Smooth muscle cell (in vitro differentiated cells): ENCODE data around the gene PIGZ. TPM values are rescaled to one million over a fixed set of nuclear protein-coding genes. Genes with fewer than 3 reads are reported as not detected.
A peak's percentile ranks its signal among the peaks of the same experiment; 100 is the strongest.

Experiments used
- DNase-seq: peaks from one replicate; lab custom pipeline; 2025; ENCODE audit not compliant: unreplicated experiment; lab: John Stamatoyannopoulos, UW
- H2AFZ ChIP-seq: fragments of 200-600 bp; sonication (generic); 2 replicates; pipeline ENCODE4 v1.6.0; 2016; ENCODE audit warnings: antibody characterized with exemption, low read depth, mild to moderate bottlenecking
- H3F3A ChIP-seq: fragments of 200-600 bp; sonication (generic); 2 replicates; pipeline ENCODE4 v1.6.0; 2017; ENCODE audit warnings: antibody characterized with exemption, low read depth
- H3K27ac ChIP-seq: fragments of 200-600 bp; sonication (generic); 2 replicates; pipeline ENCODE4 v1.5.1; 2016; ENCODE audit warnings: low read depth, mild to moderate bottlenecking
- H3K27me3 ChIP-seq: fragments of 200-600 bp; sonication (generic); 2 replicates; pipeline ENCODE4 v1.6.1; 2016; ENCODE audit warnings: low read depth, mild to moderate bottlenecking
- H3K36me3 ChIP-seq: fragments of 200-600 bp; sonication (generic); 2 replicates; pipeline ENCODE4 v1.5.1; 2016; ENCODE audit warnings: low read depth
- H3K4me1 ChIP-seq: fragments of 200-600 bp; sonication (generic); 2 replicates; pipeline ENCODE4 v1.5.1; 2016; ENCODE audit warnings: low read depth
- H3K4me2 ChIP-seq: fragments of 200-600 bp; sonication (generic); 2 replicates; pipeline ENCODE4 v1.6.0; 2016; ENCODE audit warnings: mild to moderate bottlenecking
- H3K4me3 ChIP-seq: fragments of 200-600 bp; sonication (generic); 2 replicates; pipeline ENCODE4 v1.5.1; 2016; ENCODE audit warnings: mild to moderate bottlenecking
- H3K79me2 ChIP-seq: fragments of 200-600 bp; sonication (generic); 2 replicates; pipeline ENCODE4 v1.6.0; 2016; ENCODE audit warnings: low read depth, mild to moderate bottlenecking
- H3K9ac ChIP-seq: fragments of 200-600 bp; sonication (generic); 2 replicates; pipeline ENCODE4 v1.6.0; 2016; ENCODE audit warnings: low read depth
- H3K9me3 ChIP-seq: fragments of 200-600 bp; sonication (generic); replicated peaks from 2 replicates; pipeline ENCODE4 v1.5.1; 2016; ENCODE audit warnings: low read depth
- H4K20me1 ChIP-seq: fragments of 200-600 bp; sonication (generic); 2 replicates; pipeline ENCODE4 v1.6.0; 2016; ENCODE audit warnings: low read depth
- CTCF ChIP-seq: fragments of 200-600 bp; sonication (generic); IDR thresholded peaks from 2 replicates; pipeline ENCODE4 v1.5.1; 2017; ENCODE audit warnings: borderline replicate concordance, mild to moderate bottlenecking, antibody characterized with exemption; ENCODE audit not compliant: insufficient read depth, poor library complexity, severe bottlenecking
- WGBS: methylation state at CpG from one replicate; pipeline ENCODE4 v1.1.7; 2016; ENCODE audit warnings: low lambda C conversion rate; 5-methylcytosine and 5-hydroxymethylcytosine counted together
- polyA plus RNA-seq: library from polyadenylated mRNA; unstranded; fragments of >200 nt; fragmentation: Nextera tagmentation; extraction: Ambion mirVana; gene quantifications from 2 replicates; pipeline ENCODE4 v1.2.1, GENCODE V29; 2016
- total RNA-seq: library from RNA; depleted of rRNA; stranded (reverse); fragments of >200 nt; gene quantifications from 2 replicates; pipeline ENCODE4 v1.2.3, GENCODE V29; 2014

Gene PIGZ
- total and polyA plus RNA-seq, 2 experiments from 2014 or later: 2.6 to 3.0 TPM

- Histone ChIP-seq H4K20me1 (no peaks in the 10 kb centered on the region), H3K36me3 (no peaks in the 10 kb centered on the region), H3K27me3 (peaks cover 41% of the 10 kb centered on the region), H3K9me3 (no peaks in the 10 kb centered on the region), H3F3A (no peaks in the 10 kb centered on the region), H3K9ac (no peak overlapping the region), H2AFZ (peak overlapping the region; percentile 99), H3K4me2 (peak overlapping the region; percentile 96), H3K27ac (no peak overlapping the region), H3K4me3 (peak overlapping the region; percentile 72), H3K79me2 (no peaks in the 10 kb centered on the region), H3K4me1 (no peaks in the 10 kb centered on the region)
- WGBS: 14% methylated on average over 61 of the region's 100 CpGs
- TF ChIP-seq CTCF: peak; percentile 72
- DNase-seq: peak; percentile 35
These were observed 1.3 kb upstream of the PIGZ start for GRCh38 chr3:196969660-196970546.

DNA sequence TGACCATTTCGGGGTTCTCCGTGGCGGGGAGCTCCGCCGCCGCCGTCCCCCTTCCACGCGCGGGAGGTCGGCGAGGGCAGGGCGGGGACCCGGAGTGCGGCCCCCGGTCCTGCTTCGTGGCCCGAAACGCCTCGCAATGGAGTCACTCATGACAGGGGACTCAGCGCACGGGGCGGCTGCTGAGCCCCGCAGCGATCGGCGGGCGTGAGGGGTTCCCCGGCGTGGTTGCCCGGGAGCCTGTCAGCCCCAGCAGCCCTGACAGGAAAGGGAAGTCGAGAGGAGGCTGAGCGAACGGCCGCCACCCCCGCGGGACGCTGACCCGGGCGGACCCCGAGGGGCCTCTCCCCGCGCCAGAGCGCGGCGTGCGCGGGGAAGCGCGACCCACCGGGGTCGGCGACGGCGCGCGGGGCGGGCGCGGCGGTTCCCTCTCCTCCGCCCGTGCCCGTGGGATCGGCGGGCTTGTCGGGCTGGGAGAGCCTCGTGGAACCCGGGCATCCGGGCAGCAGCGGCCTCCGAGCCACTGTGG is 564 bp upstream of the PIGZ start:
- Histone ChIP-seq H3K36me3 (no peaks in the 10 kb centered on the region), H3K4me3 (peak overlapping the region; percentile 72), H3K79me2 (no peaks in the 10 kb centered on the region), H2AFZ (peak overlapping the region; percentile 99), H3K9me3 (no peaks in the 10 kb centered on the region), H3K27me3 (peaks cover 41% of the 10 kb centered on the region), H4K20me1 (no peaks in the 10 kb centered on the region), H3F3A (no peaks in the 10 kb centered on the region), H3K27ac (no peak overlapping the region), H3K4me2 (peak overlapping the region; percentile 96), H3K4me1 (no peaks in the 10 kb centered on the region), H3K9ac (no peak overlapping the region)
- 2% methylated on average over 56 of the region's 72 CpGs for WGBS
- DNase-seq: no peak
- no peak for TF ChIP-seq CTCF

- Histone ChIP-seq H3F3A (no peaks in the 10 kb centered on the region), H3K27me3 (peaks cover 41% of the 10 kb centered on the region), H3K9ac (no peak overlapping the region), H3K4me1 (no peaks in the 10 kb centered on the region), H3K4me3 (peak overlapping the region; percentile 72), H3K27ac (no peak overlapping the region), H3K9me3 (no peaks in the 10 kb centered on the region), H3K36me3 (no peaks in the 10 kb centered on the region), H2AFZ (no peak overlapping the region), H3K4me2 (peak overlapping the region; percentile 96), H3K79me2 (no peaks in the 10 kb centered on the region), H4K20me1 (no peaks in the 10 kb centered on the region)
- 66% methylated on average over 35 of the region's 35 CpGs for WGBS
- DNase-seq: no peak
- no peak for TF ChIP-seq CTCF
These were observed 1.0 kb downstream of the PIGZ start for GRCh38 chr3:196967412-196968232.
